ENCODE data around the gene DEFB112.

The DEFB112 gene, protein sequence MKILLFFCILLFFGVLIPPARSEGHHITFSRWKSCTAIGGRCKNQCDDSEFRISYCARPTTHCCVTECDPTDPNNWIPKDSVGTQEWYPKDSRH

DNA sequence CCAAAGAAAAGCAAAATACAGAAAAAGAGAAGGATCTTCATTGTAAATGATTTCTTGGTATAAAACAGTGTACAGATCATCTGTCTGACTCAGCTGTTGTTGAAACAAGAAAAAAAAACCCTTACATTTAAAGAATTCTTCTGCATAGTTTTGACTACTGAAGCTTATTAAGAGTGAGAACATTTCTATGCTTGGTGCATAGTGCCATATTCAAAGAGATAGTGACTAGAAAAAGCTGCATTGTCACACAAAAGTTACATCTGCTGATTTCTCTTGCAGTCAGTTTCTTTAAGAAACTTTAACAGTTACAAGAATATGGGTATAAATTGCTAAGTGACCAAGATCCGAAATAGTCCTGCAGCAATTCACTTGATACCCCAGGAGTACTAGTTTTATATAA is at the start of gene DEFB112:
DEFB112 (minus strand) TSS at position 101 of the 400 bp plus-strand sequence; CDS start at position 41, 60 bp downstream.
- DNase-seq, result no peak

DNA sequence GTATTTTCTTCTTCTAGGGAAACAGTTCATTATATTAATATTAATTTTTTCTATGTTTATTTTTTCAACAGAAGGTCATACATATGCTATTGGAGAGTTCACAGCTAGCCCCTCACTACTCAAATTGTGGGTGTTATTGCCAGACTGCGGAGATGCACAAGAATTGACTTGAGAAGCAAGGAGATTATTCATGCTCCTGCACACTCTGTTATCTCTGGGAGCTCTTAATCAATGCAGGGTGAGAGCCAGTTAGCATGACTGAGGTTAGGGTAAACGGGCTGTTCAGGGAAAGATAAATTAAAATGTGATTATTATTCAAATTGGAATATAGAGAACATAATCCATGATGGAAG is 48.9 kb upstream of the DEFB112 start:
- DNase-seq, result no peak

DNA sequence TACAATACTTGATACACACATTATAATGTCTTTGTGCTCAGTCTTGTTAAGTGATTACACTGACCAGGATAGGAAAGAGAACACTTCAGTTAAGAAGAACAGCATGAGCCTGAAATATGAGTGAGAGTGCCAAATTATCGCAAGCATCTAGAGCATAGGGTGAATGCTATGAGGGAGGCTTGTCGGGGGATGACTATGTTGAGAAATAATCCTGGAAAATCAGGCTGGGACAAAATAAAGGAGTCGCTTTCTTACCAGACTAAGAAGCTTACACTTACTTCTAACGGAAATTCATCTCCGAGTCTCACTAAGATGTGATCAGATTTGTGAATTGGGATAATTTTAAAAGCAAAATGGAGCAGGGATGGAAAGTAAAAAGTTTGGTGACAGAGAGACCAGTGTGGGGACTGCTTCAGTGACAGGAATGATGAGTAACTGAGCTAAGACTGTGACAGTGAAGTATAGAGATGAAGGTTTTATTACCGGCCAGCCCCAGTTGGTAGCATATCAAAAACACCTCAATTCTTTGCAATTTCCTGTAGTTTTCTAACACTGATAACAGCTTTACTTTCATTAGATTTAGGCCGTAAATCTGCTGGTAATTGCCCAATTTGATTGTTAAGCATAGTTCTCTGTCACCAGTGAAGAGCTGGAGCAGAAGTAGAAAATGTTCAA is 48.4 kb upstream of the DEFB112 start:
- DNase-seq, result no peak

DNA sequence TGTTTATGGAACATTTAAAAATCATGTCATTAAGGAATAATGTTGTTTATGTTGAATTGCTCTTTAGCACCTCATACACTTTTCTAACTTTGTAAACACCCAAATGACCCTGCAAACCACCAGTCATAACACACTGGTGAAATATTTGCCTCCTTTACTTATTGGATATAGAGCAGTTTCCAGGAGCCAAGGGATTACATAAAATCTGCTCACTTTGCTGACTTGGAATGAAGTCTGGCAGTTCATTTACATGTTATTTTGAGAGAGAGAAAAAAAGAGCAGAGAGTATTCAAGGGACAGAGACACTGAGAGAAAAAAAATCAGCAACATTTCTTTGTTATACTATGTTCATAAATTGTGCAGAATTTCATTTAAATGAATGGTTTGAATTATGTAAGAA is 46.6 kb upstream of the DEFB112 start:
- DNase-seq, result no peak

DNA sequence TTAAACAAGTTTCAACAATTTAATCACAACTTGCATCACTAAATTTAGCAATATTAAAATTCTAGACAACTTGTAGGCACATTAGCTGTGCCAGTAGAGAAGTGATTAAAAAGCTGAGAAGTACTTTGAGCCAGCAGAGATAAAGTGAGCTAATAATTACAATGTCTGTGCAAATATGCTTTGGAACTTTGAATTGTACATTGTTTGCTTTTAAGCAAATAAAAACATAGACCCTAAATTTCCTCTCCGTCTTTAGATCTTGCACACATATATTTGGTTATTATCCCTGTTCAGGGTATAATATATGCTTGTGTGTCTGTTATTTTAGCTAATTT is 44.2 kb upstream of the DEFB112 start:
- DNase-seq, result no peak

GRCh38 chr6:50093116-50093937 is 43.6 kb upstream of the DEFB112 start:
- DNase-seq, result no peak

DNA sequence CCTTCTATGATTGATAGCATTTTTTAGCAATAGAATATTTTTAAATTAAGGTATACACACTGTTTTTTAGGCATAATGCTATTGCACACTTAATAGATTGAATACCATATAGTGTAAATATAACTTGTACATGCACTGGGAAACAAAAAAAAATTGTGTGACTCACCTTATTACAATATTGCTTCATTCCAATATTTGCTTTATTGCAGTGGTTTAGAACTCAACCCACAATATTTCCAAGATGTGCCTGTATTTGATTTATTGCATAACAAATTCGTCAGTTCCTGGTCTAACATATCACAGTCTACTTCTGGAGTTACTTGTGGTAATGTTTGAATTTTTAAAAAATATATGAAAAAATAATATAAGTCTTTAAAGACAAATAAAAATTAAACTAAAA is 41.9 kb upstream of the DEFB112 start:
- no peak for DNase-seq

DNA sequence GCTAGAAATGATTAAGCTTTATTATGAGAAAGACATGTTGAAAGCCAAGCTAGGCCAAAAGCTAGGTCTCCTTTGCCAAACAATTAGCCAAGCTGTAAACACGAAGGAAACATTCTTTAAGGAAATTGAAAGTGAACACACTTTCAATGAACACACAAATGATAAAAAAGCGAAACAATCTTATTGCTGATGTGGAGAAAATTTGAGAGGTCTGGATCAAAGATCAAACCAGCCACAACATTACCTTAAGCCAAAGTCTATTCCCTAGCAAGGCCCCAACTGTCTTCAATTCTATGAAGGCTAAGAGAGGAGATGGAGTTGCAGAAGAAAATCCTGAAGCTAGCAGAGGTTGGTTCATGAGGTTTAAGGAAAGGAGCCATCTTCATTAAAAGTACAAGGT is 40.2 kb upstream of the DEFB112 start:
- no peak for DNase-seq

GRCh38 chr6:50087231-50087954 is 37.7 kb upstream of the DEFB112 start:
- no peak for DNase-seq

GRCh38 chr6:50077385-50077784 is 27.7 kb upstream of the DEFB112 start:
- DNase-seq, result no peak

- no peak for DNase-seq
Measured at GRCh38 chr6:50076431-50076830, 26.7 kb upstream of the DEFB112 start.

- no peak for DNase-seq
Measured at GRCh38 chr6:50071921-50072320, 22.2 kb upstream of the DEFB112 start.

DNA sequence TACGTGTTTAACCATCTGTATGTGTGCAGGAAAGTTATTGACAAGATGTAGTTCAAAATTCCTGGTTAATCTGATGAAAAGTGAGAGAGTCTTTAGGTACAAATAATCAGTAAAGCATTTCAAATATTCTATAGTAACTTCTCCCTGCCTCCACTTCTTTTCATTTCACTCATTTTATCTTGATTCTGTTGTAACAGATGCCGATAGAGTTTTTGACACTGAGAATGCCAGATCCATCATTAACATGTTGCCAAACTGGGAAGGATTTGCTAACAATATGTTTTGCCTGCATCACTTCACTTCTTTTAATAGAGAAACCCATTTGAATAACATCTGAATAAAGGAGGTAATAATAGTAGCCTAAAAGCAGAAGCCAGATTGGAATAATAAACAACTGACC is 20.4 kb upstream of the DEFB112 start:
- no peak for DNase-seq

GRCh38 chr6:50062051-50062450 is 12.3 kb upstream of the DEFB112 start:
- no peak for DNase-seq

DNA sequence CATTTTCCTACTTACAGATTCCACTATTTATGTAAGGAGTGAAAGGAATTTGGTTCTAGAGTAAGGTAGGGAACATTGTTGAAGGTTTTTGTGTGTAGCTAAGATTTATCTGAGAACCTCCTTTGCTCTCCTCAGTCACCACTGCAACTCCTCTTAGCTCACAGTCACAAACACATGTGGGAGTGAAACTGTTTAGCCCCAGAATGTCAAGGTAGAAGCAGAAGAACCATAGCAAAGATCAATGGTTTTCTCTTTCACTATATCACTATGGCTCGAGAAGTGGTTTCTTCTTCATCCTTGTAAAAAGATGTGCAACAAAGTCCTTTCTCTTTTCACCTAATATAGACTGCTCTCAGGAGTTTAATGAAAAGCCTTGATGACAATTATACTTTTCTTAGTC is 6.5 kb upstream of the DEFB112 start:
- DNase-seq, result no peak

DNA sequence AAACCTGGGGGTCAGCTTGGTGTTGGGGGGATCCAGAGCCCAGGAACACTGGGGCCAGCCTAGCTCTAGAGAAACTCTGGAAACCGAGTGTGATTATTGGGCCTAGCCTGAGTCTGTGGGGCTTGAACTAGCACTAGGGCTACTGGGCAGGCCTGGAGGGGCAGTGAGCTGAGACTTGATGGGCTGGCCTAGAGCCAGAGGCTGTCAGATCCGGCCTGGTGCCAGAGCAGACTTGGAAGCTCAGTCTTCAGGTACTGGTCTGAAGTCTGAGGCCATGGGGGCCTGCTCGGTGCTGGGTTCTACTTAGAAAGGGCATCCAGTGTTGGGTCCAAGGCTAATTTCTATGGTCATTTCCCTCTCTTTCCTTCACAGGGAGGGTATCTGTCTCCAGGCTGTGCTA is 2.7 kb downstream of the DEFB112 start:
- DNase-seq, result no peak

DNA sequence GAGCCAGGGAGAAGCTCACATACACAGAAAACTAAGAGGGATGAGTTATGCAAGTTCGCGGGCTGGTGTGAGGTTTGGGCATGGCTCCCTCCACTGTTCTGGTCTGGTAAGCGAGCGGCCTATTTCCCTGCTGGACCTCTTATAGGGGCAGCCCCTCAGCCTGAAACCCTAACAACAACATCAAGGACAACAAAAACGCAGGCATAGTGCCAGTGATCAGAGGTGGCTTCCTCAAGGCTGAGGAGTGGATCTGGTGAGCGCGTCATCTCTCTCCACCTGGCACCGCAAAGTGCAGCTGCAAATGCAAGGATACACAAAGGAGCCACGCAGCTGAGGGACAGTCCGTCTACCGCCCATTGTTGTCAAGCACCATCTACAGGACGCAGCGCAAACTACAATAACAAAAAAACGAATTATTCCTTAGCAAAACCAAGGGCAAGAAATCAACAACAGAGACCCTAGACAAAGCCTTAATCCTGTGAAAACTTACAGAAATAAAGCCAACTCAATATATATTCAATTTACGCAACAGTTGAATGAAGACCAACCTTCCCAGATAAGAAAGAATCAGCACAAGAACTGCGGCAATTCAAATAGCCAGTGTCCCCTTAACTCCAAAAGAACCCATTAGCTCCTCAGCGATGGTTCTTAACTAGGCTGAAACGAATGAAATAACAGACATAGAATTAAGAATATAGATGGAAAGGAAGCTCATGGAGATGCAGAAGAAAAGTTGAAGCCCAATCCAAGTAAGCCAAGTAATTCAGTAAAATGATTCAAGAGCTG is 18.8 kb downstream of the DEFB112 start:
- no peak for DNase-seq

- no peak for DNase-seq
Measured at GRCh38 chr6:50030350-50030749, 19.4 kb downstream of the DEFB112 start.

GRCh38 chr6:50025258-50025657 is 24.5 kb downstream of the DEFB112 start:
- DNase-seq, result no peak

DNA sequence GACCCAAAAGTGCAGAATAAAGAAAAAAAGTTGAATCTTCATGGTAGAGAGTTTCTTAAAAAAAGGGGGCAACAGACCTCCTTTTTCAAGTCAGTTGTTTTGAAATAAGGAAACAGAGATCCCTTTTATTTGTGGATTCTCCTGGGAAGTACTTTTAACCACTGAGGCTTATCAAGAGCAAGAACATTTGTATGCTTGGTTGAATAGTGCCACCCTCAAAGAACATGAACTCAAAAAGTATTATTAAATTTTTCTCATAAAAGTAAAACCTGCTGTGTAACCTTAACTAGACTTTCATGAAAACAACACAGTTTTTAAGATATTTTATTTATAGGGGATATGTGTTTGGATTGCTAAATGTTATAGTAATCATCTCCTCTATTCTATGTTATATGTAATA is 27.8 kb downstream of the DEFB112 start, which contains the start of gene DEFB110:
DEFB110 (minus strand) TSS at position 101 of the 400 bp plus-strand sequence; CDS start at position 42, 59 bp downstream.
- no peak for DNase-seq

DNA sequence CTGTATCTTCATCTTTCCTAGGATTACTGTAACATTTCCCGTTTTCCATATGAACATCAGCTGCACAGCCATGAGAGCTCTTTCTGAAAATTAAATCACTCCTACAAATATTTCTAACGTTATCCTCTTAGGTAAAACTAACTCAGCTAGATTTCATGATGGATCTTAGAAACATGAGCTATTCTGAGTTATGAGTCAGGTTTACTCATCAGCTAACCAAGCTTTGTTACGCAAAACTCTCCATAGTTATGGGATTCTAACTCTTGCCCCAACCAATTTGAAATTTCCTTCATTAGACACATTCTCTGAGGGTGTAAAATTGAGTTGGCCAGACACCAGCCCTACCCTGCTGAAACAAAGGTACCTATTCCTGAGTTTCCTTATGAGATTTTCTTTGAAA is 41.9 kb downstream of the DEFB112 start:
- DNase-seq, result no peak

- DNase-seq, result no peak
Measured at GRCh38 chr6:50003139-50003538, 46.6 kb downstream of the DEFB112 start.

DNA sequence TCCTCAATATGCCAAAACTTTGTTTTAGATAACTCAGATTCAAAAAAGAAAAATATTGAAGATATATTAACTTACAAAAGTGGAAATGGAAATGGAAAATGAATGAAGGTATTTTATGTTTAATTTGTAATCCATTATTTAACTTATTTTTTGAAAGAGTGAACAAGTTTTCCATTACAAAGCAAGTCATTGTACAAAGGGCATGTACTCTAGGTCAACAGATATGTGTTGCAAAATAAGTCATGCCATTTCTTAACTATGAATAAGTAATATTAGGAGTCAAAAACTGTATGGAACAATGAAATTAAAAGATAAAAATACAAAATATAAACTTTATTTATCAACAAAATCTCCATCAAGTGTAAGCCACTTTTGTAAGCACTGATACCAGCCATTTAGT is 54.5 kb downstream of the DEFB112 start:
- DNase-seq, result no peak

Measured in CD4-positive, alpha-beta T cell treated with Interleukin-6 for 4 hours (primary cell).